GM18868 (cell line): Measurements from ENCODE around the gene MT3.

ENCODE experiments used
- ATAC-seq: cut with Tn5 transposase; IDR thresholded peaks from one replicate; pipeline ENCODE4 v1.9.1; 2021; ENCODE audit warnings: mild to moderate bottlenecking, moderate library complexity; ENCODE audit not compliant: unreplicated experiment

MT3 gene

GRCh38 chr16:56589141-56590039 lies at the start of gene MT3:
MT3 (plus strand) TSS chr16:56589528; CDS start chr16:56589591, 63 bp downstream.
- ATAC-seq: no peak

- ATAC-seq: no peak
These were observed 49.7 kb upstream of the MT3 start for GRCh38 chr16:56539656-56540055.

GRCh38 chr16:56542039-56542438 lies 47.3 kb upstream of the MT3 start:
- no peak for ATAC-seq

GRCh38 chr16:56547120-56547948 lies 42.0 kb upstream of the MT3 start:
- no peak for ATAC-seq

- no peak for ATAC-seq
These were observed 41.3 kb upstream of the MT3 start for GRCh38 chr16:56547949-56548567.

- no peak for ATAC-seq
These were observed 40.2 kb upstream of the MT3 start for GRCh38 chr16:56549161-56549560.

GRCh38 chr16:56549744-56550385 lies 39.5 kb upstream of the MT3 start:
- no peak for ATAC-seq

- ATAC-seq: no peak
These were observed 37.3 kb upstream of the MT3 start for GRCh38 chr16:56551796-56552738.

GRCh38 chr16:56554441-56554840 lies 34.9 kb upstream of the MT3 start:
- no peak for ATAC-seq

- ATAC-seq: no peak
These were observed 31.1 kb upstream of the MT3 start for GRCh38 chr16:56558024-56558747.

- ATAC-seq: no peak
These were observed 30.2 kb upstream of the MT3 start for GRCh38 chr16:56559109-56559508.

- ATAC-seq: no peak
These were observed 28.9 kb upstream of the MT3 start for GRCh38 chr16:56560447-56560846.

- no peak for ATAC-seq
These were observed 28.2 kb upstream of the MT3 start for GRCh38 chr16:56561126-56561525.

GRCh38 chr16:56564793-56565477 lies 24.4 kb upstream of the MT3 start, which contains the start of gene MT4:
MT4 (plus strand) TSS chr16:56565073; CDS start chr16:56565129, 56 bp downstream.
- ATAC-seq: no peak

GRCh38 chr16:56569971-56570370 lies 19.4 kb upstream of the MT3 start:
- no peak for ATAC-seq

GRCh38 chr16:56571525-56571924 lies 17.8 kb upstream of the MT3 start:
- ATAC-seq: no peak

GRCh38 chr16:56574625-56575024 lies 14.7 kb upstream of the MT3 start:
- ATAC-seq: no peak

- ATAC-seq: peak; percentile 86
These were observed 12.6 kb upstream of the MT3 start for GRCh38 chr16:56576585-56577299.
